Cardiac fibroblast (primary cell): ENCODE data around the gene C6.

Experiments
- DNase-seq, 2 donors: peaks; one replicate each; pipeline versions ENCODE4 v3.0.0 to v3.0.0-alpha.2; 2010; ENCODE audit warnings: low read depth in 2 of 2
- H3K4me3 ChIP-seq, 2 donors: replicated peaks in 1 of 2; 1 replicate in 1 of 2; 2 replicates in 1 of 2; pipeline ENCODE4 v1.5.1; 2011; ENCODE audit warnings: low read depth in 2 of 2, low read length in 2 of 2, mild to moderate bottlenecking in 2 of 2, moderate library complexity in 1 of 2
- TF ChIP-seq, protein P1 (sequence below): IDR thresholded peaks from one replicate; pipeline ENCODE4 v1.5.1; 2011; ENCODE audit warnings: low read depth, mild to moderate bottlenecking, low read length, inconsistent platforms

C6 gene

DNA sequence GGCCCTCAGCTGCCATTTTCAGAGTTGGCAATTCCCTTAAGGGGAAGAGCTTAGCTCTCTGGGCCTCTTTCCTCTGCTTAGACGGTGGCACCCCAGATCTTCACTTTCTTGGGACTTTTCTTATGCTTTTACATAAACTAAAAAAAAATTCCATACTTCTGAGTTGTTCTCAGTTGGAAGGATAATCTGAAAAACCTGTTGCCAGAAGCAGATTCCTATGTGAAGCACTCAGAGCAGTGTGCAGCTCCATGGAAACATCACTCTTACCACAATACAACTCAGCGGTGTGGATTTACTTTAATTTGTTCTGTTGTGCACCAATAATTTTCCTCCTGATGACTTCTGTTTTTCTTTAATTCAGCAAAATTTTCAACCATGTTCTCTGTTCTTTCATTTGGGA is 98.1 kb downstream of the C6 start:
- DNase-seq = peak; percentile 88 to 90
- TF ChIP-seq, protein P1, sequence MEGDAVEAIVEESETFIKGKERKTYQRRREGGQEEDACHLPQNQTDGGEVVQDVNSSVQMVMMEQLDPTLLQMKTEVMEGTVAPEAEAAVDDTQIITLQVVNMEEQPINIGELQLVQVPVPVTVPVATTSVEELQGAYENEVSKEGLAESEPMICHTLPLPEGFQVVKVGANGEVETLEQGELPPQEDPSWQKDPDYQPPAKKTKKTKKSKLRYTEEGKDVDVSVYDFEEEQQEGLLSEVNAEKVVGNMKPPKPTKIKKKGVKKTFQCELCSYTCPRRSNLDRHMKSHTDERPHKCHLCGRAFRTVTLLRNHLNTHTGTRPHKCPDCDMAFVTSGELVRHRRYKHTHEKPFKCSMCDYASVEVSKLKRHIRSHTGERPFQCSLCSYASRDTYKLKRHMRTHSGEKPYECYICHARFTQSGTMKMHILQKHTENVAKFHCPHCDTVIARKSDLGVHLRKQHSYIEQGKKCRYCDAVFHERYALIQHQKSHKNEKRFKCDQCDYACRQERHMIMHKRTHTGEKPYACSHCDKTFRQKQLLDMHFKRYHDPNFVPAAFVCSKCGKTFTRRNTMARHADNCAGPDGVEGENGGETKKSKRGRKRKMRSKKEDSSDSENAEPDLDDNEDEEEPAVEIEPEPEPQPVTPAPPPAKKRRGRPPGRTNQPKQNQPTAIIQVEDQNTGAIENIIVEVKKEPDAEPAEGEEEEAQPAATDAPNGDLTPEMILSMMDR = no peak
- no peak overlapping the region for H3K4me3 ChIP-seq

DNA sequence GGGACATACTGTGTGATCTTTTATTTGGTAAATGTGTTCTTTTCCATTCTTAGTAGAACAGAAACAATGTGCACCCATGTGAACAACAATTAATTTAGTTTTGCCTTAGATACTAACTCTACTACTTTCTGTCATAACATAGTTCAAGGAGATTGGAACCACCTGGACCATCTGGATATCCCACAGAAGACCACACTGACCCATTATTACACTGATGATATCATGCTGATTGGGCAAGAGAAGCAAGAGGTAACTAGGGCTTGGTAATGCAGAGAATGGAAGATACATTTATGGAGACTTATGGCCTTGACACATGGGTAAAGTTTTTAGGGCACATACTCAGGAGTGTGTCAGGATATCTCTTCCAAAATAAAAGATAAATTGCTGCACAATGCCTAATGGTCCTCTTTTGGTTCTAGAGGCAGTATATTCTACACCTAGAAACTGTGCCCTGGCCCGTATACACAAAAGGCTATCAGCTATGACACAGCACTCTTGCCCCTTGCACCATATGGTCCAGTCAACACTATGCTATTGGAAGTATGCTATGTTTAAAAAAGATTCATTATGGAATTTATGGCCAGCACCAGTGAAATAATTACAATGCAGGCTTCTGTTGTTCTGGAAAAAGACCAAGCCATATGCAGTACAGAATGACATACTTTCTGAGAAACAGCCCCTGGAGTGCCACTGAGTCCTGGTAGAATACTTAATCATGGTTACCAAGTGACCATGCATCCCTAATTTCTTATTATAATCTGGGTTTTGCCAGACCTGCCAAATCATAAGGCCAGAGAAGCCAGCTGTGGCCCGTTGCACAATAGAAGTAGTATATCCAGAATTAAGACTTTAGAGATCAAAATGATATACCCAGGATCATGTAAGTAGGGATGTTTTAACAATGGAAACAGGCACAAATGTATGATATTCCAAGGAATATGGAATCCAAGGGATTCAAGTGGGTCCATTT is 100.6 kb downstream of the C6 start:
- TF ChIP-seq, protein P1 = no peak
- H3K4me3 ChIP-seq = no peak overlapping the region
- DNase-seq = peak; percentile 27 to 56

DNA sequence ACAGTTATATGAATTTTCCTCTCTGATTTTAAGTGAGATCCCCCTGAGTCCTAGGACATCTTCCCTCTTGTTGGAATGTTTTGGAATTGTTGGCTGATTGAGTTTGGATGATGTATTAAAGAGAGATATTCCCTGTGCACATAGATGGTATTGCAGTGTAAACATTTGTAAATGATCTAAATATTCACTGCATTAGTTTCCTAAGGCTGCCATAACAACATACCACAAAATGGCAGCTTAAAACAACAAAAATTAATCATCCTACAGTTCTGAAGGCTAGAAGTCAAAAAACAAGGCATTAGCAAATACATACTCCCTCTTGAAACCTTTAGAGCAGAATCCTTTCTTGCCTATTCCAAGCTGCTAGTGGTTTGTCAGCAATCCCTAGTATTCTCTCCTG is 104.1 kb downstream of the C6 start:
- no peak overlapping the region for H3K4me3 ChIP-seq
- DNase-seq = peak in 1 of 2 donors; percentile 50
- TF ChIP-seq, protein P1 = no peak

DNA sequence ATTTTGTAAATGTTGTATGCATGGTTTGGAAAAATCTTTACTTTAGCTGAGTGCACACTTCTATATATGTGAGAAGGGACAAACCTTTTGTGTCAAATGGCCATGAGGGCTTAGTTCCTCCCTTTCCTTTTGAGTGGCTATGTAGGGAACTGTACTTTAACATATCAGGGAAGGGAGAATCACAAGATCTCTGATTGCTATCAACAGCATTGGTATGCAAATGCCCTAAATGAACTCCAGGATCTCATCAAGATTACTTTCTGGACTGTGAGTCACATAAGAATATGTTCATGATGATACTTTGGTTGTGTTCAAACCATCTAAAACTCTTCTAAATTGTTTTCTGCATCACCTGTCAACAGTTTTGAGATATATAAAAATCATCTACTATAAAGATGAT is 111.0 kb downstream of the C6 start:
- TF ChIP-seq, protein P1 = no peak
- no peak for DNase-seq
- H3K4me3 ChIP-seq = no peak overlapping the region

DNA sequence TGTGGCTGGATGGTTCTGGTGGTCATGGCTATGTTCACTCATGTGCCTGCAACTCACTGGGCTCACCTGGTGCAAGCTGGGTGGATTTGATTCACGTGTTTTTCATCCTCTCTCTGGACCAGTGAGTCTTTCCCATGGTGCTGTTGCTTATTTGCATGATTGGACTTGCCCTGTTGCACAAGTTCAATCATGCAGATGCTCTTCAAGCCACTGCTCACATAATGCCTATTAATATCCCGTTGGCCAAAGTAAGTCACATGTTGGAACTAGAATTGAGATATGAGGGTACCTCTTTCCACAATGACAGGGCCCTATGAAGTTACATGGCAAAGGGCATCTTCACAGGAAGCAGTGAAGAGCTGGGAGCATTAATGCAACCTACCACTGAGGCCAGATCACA is 115.7 kb downstream of the C6 start:
- H3K4me3 ChIP-seq = no peak overlapping the region
- TF ChIP-seq, protein P1 = no peak
- DNase-seq = no peak

DNA sequence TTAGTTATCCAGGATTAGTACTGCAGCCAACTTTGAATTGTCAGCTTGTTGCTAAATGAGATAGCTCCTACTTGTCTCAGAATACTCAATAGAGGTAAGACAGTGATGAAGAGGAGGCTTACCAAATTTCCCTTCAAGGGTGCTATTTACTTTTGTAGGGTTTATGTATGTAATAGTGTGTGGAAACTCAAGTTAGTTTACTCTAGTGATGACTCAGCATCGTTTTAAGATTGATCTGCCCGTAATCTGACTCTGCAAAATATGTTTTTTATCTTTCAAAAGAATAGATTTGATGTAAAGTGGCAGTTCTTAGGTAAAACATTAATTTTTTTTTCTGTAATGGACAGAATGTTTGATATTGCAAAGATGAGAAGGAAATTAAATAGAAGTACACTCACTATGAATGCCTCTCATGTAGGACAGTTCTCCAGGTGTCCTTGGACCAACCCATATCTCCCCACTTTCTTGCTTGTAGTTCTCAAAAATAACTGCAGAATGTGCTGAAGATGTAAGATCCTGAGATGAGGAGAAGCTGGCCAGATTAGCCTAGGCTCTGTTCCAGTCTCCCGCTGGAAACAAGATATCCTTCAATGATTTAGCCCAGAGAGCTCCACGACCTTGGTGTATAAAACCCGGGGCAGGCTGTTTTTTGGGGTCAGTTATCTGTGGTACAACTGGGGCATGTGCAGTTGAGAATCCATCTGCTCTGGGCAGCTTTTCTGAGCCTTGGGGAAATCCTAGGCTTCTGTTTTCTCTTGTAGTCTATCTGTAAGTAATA is 117.8 kb downstream of the C6 start:
- TF ChIP-seq, protein P1 = no peak
- DNase-seq = peak; percentile 18 to 29
- H3K4me3 ChIP-seq = no peak overlapping the region
